Dermis microvascular lymphatic vessel endothelial cell (primary cell): Measurements from ENCODE around the gene ZDHHC11B. TPM values are rescaled to one million over a fixed set of nuclear protein-coding genes. Genes with fewer than 3 reads are reported as not detected.
"Not testable (repeated sequence)": the region's sequence is repeated elsewhere in the genome, so short reads cannot be mapped to it uniquely, and the experiment has no call there.

Experiments
- DNase-seq, 2 donors: peaks; one replicate each; pipeline versions ENCODE4 v3.0.0 to v3.0.0-alpha.2; 2010; ENCODE audit warnings: low read depth in 2 of 2
- total RNA-seq: library from RNA; depleted of rRNA; stranded (reverse); fragments of >200 nt; gene quantifications from 2 replicates; pipeline ENCODE4 v1.2.1, GENCODE V29; 2014

The ZDHHC11B gene
- total RNA-seq, 1 donor from 2014 or later: not detected

DNA sequence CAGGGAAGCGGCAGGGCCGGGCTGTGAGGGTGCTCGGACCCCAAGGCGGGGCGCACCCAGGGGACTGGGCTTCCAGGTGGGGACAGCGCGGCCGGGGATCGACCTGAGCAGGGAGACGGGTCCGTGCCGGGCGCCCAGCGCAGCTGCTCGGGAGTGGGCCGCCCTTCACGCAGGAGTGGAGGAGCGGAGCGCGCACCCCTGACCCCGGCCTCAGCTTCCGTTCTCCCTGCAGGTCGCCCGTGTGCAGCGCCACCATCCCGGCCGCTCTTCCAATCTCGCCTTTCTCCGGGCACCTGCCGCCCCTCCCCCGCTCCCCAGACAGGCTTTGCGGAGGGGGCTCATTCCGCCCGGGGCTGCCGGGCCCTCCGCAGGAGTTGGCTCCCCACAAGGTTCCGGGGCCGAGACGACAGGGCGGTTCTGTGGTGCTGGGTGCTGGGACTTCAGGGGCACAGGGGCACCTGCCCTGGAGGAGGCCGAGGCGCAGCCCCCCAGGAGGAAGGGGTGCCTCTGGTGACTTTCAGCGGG, 714 bp upstream of the ZDHHC11B start:
- DNase-seq: not testable (repeated sequence)

DNA sequence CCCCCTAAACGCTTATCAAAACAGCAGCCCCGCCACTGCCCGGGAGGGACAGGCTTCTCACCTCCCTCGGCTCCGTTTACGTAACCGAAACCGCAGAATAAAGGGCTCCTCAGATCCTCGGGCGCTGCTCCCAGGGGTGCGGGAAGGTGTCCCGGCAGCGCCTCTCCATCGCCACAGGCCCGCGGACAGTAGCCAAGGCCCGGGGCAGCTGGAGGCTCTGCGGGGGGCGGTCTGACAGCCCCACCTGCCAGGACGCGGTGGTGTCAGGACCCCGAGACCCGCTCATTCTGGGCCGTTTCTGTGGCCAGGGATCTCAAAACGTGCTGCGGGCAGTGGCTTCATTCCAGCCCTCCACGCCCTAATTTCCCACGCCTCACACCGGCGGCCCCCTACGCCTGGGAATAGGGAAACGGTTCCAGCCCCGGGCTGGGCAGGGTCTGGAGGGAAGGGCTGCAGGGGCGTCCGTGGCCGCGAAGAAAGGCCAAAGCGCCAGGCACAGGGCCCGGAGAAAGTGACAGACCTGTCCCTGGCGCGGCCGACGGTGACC, 575 bp downstream of the ZDHHC11B start:
- not testable (repeated sequence) for DNase-seq

DNA sequence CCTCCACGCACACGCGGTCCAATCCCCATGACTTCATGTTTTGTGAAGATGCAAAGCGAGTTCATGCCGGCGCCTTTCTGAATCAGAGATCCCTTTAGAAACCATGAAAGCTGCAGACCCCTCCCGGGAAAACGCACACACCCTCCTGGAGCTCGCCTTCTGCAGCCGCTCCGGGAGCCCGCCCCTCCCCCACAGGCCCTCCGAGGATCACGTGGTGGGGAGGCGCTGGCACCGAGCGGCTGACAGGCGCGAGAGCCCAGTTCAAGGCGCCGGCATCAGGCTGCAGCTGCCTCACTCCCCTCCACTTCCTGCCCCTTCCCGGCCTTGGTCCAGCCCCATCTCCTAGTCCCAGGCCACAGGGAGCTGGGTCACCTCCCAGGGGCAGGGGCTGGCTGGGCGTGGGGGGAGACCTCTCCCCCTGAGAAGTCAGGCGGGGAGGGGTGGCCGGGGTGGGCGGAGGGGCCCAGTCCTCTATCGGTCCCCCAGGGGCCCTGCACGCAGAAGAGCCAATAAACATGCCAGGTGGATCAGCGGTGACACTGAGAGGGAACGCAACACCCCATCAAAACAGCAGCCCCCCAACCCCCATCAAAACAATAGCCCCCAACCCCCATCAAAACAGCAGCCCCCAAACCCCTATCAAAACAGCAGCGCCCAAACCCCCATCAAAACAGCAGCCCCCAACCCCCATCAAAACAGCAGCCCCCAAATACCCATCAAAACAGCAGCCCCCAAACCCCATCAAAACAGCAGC, 1.3 kb downstream of the ZDHHC11B start:
- not testable (repeated sequence) for DNase-seq

DNA sequence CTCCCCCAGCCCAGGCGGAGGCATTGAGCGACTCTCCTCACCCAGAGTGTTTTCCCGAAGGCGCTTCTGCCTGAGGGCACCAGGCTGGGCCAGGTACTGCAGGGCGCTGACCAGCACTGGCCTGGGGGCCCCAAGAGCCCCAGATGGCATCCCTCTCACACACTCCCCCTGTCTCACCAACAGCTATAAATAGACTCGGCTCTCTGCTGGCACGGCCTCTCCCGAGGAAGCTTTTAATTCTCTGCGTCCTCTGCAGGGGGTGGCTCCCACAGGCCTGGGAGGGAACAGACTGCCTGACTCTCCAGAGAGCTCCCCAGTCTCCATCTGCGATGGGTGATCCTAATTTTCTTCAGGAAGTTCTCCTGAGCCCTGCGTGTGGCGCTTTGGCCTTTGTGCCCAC, 2.2 kb downstream of the ZDHHC11B start:
- not testable (repeated sequence) for DNase-seq

DNA sequence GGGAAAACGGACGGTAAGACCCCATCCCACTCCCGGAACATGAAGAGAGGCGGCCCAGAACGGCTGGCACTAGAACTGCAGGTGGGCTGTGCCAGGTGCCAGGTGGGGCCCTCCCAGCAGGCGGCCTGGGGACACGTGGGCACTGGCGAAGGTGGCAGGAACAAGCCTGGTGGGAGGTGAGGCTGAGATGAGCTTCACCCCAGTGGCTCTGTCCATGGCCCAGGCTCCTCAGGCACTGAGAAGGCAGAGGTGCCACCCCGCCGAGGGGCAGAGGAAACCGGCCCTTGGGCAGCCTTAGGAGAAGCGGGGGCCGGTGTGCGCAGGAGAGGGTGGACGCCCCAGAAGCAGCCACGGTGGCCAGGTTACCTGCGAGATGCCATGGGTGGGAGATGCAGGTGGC, 4.0 kb downstream of the ZDHHC11B start:
- DNase-seq: not testable (repeated sequence)

DNA sequence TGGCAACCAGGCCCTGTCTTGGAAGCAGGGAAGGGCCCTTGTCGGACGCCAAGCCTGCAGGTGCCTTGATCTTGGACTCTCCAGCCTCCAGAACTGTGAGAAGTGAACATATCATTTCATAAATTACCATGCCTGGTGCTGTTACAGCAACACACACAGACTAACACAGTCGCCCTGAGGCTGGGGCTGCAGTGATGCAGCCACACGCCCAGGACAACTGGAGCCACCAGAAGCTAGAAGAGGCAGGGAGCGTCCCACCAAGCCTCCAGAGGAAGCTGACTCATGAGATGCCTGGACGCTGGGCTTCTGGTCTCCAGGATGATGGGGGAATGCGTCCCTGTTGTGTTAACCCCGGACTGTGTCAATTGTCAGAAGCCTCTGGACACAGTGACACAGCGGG, 5.6 kb downstream of the ZDHHC11B start:
- DNase-seq: not testable (repeated sequence)

DNA sequence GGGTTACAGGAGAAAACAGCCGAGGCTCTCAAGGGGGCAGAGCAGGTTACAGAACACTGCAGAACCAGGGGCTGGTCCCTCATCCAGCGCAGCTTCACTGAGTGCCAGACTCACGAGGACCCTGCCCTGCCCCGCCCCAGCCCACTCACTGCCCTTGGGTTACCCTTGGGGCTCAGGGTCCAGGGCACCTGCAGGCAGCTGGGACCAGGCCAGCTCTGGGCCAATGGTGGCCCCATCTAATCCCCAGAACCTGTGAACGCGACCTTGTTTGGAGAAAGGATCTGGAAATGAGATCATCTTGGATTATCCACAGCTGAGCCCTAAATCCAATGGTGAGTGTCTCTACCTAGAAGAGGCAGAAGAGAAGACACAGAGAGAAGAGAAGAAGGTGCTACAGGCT, 6.1 kb downstream of the ZDHHC11B start:
- DNase-seq: not testable (repeated sequence)

DNA sequence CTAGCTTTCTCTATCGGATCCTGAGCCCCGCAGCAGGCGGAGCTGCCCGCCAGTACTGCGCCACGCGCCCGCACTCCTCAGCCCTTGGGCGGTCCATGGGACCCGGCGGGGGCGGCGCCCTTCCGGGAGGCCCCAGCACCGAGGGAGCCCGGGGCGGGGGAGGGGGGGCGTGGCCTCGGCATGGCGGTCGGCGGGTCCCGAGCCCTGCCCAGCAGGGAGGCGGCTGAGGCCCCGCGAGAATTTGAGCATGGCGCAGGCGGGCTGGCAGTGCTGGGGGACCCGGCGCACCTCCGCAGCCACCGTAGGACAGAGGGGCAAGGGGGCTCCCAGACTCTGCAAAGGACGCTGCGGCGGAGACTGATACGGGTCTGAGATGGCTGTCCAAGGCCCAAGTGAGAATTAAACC, 6.8 kb downstream of the ZDHHC11B start:
- no peak for DNase-seq

DNA sequence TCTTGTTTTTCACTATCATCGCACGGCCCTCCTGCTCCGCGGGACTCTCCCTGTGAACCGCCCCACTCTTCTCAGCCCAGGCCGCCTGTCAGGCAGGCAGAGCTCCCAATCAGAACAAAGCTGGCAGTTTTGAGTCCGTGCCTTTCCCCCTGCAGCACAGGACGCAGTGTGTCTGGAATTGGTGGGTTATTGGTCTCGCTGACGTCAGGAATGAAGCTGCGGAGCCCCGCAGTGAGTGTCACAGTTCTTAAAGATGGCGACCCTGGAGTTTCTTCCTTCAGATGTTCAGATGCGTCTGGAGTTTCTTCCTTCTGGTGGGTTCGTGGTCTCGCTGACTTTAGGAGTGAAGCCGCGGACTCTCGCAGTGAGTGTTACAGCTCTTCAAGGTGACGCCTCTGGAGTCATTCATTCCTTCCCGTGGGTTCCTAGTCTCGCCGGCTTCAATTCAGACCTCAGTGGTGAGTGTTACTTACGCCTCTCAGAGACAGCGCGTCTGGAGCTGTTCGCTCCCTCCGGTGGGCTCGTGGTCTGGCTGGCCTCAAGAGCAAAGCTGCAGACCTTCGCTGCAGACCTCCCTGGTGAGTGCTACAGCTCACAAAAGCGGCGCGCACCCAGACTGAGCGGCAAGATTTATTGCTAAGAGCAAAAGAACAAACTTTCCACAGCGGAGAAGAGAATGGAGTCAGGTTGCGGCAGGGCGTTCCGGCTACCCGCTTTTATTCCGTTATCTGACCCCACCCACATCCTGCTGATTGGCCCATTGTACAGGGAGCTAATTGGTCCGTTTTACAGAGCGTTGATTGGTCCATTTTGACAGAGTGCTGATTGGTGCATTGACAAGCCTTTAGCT, 7.4 kb downstream of the ZDHHC11B start:
- DNase-seq: no peak

DNA sequence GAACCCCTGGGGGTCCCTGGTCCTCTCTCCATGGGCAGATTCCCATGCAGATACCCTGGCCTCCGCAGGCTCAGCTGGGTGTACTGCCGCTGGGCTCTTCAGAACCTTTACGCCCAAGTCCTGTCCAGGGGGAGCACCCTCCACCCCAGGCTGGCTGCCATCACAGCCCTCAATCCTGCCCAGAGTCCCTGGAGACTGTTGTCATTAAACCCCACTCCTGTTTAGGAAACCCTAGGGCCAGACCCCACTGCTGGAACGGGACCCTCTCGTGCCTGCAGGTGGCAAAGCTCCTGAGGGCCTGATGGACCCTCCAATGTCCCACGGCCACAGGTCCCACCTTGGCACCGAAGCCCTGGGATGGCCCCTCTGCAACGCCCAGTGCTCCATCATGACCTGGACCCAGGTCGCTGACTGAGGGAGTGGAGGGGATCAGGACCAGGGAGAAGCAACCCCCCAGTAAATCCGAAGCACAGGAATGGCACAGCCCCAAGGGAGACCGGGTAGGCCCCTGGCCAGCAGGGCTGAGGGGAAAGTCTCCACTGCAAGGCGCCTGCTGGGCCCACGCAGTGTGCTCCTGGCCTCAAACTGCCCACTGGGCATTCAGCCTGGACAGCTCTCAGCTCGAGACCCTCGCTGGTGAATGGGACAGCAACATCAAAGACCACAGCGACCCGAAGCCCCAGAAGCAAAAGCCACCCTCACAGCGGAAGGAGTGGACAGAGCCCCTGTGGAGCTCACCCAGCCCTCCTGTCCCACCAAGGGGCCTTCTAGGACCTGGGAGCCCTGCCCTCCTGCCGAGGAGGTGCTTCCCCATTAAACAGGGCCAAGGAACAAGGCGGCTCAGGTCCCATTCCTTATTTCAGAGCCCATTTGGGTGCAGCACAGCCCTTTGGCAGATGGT, 8.3 kb downstream of the ZDHHC11B start:
- DNase-seq: no peak

DNA sequence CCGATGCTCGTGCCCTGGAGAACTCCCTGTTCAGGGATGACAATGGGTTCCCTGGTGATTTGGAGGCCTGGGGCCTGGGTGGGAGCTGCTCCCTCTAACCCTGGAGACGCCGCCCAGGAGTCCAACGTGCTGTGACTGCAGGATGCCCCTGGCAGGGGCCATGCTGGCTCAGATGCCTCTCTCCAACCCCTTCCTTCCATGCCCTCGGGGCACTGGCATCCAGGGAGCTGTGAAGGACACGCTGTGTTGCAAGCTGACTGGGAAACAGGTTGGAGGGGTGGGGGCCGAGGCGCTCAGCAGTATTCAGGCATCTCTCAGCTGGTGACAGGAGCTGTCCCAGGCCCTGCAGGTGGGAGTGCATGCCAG, 9.0 kb downstream of the ZDHHC11B start:
- not testable (repeated sequence) for DNase-seq

DNA sequence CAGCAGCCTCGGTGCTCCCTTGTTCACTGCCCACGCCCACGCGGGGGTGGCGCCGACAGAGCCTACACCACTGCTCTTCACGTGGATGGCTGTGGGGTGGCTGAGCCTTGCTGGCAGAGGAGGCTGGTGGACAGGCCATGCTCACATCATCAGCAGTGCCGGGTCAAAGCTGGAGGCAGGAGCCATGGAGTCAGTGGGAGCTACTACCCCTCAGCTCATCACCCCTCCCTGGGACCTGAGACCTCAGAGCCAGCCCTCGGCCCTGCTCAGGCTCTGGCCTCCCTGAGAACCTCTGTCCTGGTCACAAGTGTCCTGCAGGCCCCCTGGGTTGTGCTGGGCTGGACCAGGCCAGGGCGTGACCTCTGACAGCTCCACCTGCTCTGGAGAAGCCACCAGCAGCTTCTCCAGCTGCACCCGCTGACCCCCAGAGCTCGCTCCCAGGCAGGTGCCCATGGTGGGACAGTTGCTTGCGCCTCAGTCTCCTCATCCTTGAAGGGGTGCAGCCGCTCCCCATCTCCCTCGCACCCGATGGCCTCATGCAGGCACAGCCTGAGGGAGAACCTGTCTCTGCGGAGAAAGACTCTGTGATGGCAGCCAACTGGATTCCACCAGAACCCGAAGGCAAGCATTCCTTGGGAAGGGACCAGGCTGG, 9.5 kb downstream of the ZDHHC11B start:
- not testable (repeated sequence) for DNase-seq

DNA sequence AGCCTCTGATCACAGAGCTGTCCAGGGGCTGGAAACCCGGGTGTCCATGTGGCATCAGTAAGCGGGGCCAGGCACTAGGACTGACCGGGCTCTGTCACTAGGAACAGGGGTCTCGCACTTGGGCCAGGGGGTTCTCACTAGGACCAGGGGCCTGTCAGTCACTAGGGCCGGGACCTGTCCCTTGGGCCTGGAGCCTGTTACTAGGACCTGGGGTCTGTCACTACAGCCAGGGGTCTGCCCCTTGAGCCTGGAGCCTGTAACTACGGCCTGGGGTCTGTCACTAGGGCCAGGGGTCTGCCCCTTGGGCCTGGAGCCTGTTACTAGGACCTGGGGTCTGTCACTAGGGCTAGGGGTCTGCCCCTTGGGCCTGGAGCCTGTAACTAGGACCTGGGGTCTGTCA, 10.2 kb downstream of the ZDHHC11B start:
- not testable (repeated sequence) for DNase-seq

DNA sequence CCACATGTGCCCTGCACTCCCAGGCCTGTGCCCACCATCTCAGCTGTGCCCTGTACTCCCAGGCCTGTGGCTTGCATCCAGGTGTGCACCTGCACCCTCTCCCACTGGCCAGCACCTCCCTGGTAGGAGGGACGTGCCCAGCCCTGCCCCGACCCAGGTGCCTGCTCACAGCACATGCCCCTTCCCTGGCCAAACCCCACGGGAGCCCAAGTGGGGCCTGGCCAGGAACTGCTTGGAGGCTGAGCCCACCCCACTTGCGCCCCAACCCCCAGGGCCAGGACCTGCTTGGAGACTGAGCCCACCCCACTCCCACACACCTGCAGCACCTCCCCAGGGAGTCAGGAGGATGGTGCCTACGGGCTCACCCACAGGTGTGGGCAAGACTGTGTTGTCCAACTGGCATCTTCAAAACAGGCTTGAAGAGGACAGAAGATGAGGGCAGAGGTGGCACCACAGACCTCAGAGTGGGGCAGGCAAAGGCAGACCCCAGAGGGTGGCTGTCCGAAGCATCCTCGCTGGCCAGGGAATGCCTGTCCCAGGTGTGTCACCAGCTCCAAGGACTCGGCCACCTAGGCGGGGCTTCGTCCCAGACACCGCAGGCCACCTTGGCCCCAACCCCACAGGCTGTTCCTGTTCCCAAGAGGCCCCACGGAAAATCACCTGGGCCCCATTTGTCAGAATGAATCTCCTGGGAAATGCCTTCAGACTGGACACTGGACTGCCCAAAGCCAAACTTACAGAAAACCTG, 10.8 kb downstream of the ZDHHC11B start:
- no peak for DNase-seq

DNA sequence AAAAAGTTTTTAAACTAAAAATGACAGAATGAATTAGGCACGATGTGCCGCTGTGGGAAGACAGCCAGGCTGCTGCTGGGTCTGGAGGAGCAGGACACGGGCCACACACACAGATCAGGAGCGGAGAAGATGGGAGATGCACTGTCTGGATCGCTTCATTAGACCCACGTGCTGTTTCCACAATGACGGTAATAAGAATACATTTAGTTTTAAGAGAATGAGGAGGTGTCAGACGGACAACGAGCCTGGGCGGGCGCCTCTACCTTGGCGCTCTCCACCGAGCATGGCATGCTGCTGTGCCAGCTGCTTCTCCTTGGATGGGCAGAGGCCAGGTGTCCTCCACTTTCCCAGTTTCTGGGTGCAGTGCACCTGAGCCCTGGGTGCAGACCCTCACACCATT, 11.6 kb downstream of the ZDHHC11B start:
- DNase-seq: not testable (repeated sequence)

DNA sequence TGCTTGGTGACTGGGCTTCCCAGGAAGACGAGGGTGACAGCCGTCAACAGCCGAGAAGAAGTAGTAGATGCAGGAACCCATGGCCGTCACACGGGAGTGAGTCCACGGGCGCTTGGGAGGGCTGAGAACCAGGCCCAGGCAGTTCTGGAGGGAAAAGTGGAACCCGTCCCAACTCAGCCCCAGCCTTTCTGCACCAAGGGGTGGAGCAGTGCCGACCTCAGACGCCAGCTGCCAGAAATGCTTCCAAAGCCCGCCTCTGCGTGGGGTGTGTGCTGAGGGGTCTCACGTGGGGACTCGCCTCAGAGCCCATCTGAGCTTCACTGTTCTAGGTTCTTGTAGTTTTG, 12.0 kb downstream of the ZDHHC11B start:
- DNase-seq: not testable (repeated sequence)

DNA sequence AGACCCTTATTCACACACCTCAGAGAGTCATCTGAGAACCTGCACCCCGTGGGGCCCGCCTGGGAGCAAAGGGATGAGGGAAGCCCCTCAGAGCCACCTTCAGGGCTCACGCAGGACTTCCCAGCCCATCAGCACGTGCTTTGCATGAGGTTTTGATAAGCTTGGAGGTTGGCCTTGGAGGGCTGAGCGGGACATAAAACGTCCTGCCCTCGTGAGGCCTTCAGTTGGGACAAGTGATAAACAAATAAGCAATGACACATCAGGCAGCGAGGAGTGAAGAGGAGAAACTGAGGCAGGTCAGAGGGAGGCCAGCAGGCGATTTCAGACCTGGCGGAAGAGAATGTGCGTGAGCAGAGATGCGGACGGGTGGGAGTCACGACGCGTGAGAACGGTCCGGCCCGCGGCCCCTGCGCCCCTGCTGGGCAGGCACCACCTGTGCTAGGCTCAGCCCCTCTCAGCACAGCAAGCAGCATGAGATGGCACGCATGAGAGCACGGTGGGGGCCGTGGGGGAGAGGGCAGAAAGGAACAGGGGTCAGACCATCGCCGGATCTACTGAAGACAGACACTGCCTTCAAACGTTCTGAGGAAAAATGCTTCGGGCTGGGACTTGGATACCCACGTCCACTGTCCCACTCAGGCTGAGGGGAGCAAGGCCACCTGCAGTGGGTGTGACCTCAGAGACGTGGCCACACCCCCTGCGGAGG, 12.5 kb downstream of the ZDHHC11B start:
- DNase-seq: not testable (repeated sequence)

DNA sequence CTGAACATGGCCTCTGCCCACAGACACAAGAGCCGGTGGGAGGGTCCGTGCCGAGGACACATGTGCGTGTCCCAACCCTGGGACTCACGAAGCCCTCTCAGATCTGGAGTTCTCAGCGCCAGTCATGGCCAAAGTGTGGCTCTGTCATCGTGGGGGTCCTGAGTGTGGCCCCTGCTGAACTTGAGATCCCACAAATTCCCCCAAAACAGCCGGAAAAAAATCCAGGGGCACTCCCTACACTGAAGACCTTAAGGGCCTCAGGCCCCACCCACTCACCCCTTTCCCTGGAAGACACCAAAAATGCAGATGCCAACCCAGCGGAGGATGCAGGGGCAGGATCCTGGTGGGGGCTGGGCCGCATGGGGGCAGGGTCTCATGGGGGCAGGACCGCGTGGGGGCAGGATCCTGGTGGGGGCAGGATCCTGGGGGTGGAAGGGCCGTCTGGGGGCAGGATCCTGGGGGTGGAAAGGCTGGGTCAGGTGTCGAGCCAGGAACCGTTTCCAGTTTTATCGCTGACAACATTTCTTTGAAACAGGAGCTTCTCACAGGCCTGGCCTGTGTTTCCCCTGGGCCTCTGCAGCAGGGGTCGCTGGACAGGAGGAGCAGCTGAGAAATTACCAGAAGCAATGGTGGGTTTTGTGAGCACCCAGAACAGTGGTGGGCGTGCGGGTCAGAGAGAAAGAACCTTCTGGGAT, 13.3 kb downstream of the ZDHHC11B start:
- DNase-seq: not testable (repeated sequence)

DNA sequence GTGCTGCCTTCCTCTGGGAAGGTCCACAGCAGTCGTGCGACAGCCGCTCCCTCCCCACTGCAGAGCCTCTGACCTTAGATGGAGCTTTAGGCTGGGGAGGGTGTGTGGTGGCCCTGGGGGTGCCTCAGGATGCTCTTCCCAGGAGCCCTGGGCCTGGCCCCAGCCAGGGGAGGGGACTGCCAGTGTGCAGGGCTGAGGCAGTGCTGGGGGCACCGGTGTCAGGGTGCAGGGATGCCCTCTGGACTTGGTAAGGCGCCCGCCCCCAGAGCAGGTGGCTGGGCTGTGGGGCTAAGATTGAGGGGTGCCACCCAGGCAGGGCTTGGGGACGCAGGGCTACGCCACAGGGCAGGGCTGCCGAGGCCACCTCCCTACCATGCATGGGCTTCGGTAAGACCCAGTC, 13.9 kb downstream of the ZDHHC11B start:
- DNase-seq: not testable (repeated sequence)
